Ectodermal cell (in vitro differentiated cells): ENCODE results near the gene GFY.
"Not testable (repeated sequence)": the region's sequence is repeated elsewhere in the genome, so short reads cannot be mapped to it uniquely, and the experiment has no call there.

Experiments
- H3K27ac ChIP-seq: 2 replicates; pipeline ENCODE4 v1.7.0; 2013; ENCODE audit warnings: mild to moderate bottlenecking, low read depth, low read length; ENCODE audit not compliant: insufficient read depth, poor library complexity, severe bottlenecking
- H3K27me3 ChIP-seq: 2 replicates; pipeline ENCODE4 v1.7.0; 2013; ENCODE audit warnings: mild to moderate bottlenecking, low read length; ENCODE audit not compliant: insufficient read depth, control insufficient read depth, poor library complexity, severe bottlenecking
- H3K36me3 ChIP-seq: one replicate; pipeline ENCODE4 v1.7.0; 2013; ENCODE audit warnings: low read length; ENCODE audit not compliant: control insufficient read depth, insufficient read depth
- H3K4me1 ChIP-seq: one replicate; pipeline ENCODE4 v1.7.0; 2013; ENCODE audit warnings: low read length; ENCODE audit not compliant: control insufficient read depth, insufficient read depth
- H3K4me3 ChIP-seq: 2 replicates; pipeline ENCODE4 v1.7.0; 2013; ENCODE audit warnings: low read depth, low read length, control low read depth; ENCODE audit not compliant: insufficient read depth
- H3K9me3 ChIP-seq: 2 replicates; pipeline ENCODE4 v1.7.0; 2013; ENCODE audit warnings: mild to moderate bottlenecking, low read length, moderate library complexity; ENCODE audit not compliant: control insufficient read depth
- WGBS, 2 experiments: methylation state at CpG; one replicate each; pipeline ENCODE4 v1.1.7; 2013; ENCODE audit warnings: missing lambda C conversion rate in 2 of 2; 5-methylcytosine and 5-hydroxymethylcytosine counted together

GFY gene

GRCh38 chr19:49469828-49470614 lies 44.8 kb downstream of the GFY start:
- Histone ChIP-seq H3K27ac (no peak overlapping the region), H3K36me3 (peaks cover 5% of the 10 kb centered on the region), H3K27me3 (peaks cover 6% of the 10 kb centered on the region), H3K9me3 (no peaks in the 10 kb centered on the region), H3K4me3 (no peak overlapping the region), H3K4me1 (peaks cover 6% of the 10 kb centered on the region)
- WGBS, 2 experiments, result 95% methylated on average over 25 of the region's 25 CpGs

DNA sequence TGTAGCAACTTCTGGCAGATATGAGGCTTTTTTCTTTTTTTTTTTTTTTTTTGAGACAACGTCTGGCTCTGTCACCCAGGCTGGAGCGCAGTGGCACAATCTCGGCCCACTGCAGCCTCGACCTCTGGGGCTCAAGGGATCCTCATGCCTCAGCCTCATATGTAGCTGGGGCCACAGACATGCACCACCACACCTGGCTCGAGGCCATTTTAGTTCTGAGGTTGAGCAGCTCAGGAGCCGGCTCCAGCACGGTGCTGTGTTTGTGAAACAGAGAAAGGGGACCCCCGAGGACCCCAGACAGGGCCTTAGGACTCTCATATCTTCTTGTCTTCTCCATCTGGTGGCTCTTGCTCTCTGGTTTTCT lies 45.4 kb downstream of the GFY start:
- H3K36me3 ChIP-seq, result no peaks in the 10 kb centered on the region
- 93 to 97% methylated on average over 8 of the region's 8 CpGs for WGBS, 2 experiments
- H3K27me3 ChIP-seq, result peaks cover 10% of the 10 kb centered on the region
- H3K9me3 ChIP-seq, result no peaks in the 10 kb centered on the region
- no peak overlapping the region for H3K4me3 ChIP-seq
- peaks cover 6% of the 10 kb centered on the region for H3K4me1 ChIP-seq
- H3K27ac ChIP-seq, result no peak overlapping the region

- Histone ChIP-seq H3K36me3 (no peaks in the 10 kb centered on the region), H3K27me3 (peaks cover 10% of the 10 kb centered on the region), H3K27ac (no peak overlapping the region), H3K9me3 (no peaks in the 10 kb centered on the region), H3K4me1 (peaks cover 6% of the 10 kb centered on the region), H3K4me3 (no peak overlapping the region)
- WGBS, 2 experiments, result 86 to 93% methylated on average over 9 of the region's 9 CpGs
Observed at GRCh38 chr19:49472936-49473335, 47.7 kb downstream of the GFY start.

GRCh38 chr19:49473501-49473867 lies 48.3 kb downstream of the GFY start:
- H3K36me3 ChIP-seq, H3K9me3 ChIP-seq, H3K27ac ChIP-seq, H3K4me1 ChIP-seq, H3K4me3 ChIP-seq: not testable (repeated sequence)
- 82 to 87% methylated on average over 9 of the region's 9 CpGs for WGBS, 2 experiments
- H3K27me3 ChIP-seq, result peaks cover 10% of the 10 kb centered on the region

DNA sequence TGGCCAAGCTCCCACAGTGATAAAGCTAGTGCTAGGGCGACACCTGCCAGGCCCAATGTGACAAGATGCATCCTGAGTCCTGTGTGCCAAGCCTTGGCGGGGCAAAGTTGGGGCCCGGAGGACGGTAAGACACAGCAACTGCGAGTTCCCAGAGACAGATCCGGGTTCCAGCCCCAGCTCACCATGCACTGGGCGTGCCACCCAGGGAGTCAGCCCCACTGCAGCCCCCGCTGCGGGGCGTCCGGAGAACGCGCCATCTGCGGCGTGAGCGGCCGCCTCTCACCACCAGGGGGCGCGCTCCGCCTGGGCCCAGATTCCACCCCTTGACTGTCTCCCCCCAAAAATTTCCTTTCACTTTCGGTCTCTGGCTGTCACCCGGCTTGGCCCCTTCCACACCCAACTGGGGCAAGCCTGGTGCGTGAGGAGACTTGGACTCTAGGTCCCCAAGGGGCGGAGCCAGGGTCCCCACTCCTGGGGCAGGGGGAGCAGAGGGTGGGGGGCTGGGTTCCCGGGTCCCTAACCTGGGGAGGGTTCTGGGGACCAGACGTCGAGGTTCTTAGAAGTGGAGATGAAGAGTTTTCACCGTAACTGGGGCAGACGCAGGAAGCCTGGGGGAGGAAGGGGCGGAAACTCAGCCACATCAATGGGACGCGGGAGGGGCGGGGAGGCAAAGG lies 48.8 kb downstream of the GFY start, which contains the start of gene FLT3LG:
TSS of gene FLT3LG (plus strand) at position 348 of the 674 bp plus-strand sequence. CDS start 425 bp downstream, outside the sequence.
- WGBS, 2 experiments, result 15 to 17% methylated on average over 33 of the region's 33 CpGs
- no peaks in the 10 kb centered on the region for H3K9me3 ChIP-seq
- H3K4me3 ChIP-seq, result peak within 1 kb of the TSS; percentile 22
- no peak within 1 kb of the TSS for H3K27ac ChIP-seq
- H3K4me1 ChIP-seq, result no peaks in the 10 kb centered on the region
- peaks cover 10% of the 10 kb centered on the region for H3K27me3 ChIP-seq
- H3K36me3 ChIP-seq, result no peaks in the 10 kb centered on the region

DNA sequence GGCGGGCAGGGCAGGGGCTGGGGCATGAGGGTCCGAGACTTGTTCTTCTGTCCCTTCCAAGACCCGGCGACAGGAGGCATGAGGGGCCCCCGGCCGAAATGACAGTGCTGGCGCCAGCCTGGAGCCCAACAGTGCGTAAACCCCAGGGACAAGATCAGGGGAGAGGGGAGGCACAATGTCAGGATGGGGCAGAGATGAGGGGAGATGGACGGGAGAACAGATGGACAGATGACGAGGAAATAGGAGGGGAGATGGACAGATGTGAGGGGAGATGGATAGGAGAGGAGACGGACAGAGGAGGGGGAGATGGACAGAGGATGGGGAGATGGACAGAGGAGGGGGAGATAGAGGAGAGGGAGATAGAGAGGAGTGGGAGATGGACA lies 49.3 kb downstream of the GFY start:
- no peaks in the 10 kb centered on the region for H3K36me3 ChIP-seq
- no peaks in the 10 kb centered on the region for H3K4me1 ChIP-seq
- H3K27ac ChIP-seq, result no peak overlapping the region
- H3K4me3 ChIP-seq, result peak overlapping the region; percentile 22
- no peaks in the 10 kb centered on the region for H3K9me3 ChIP-seq
- 48% methylated on average over 11 of the region's 11 CpGs for WGBS, 2 experiments
- H3K27me3 ChIP-seq, result peaks cover 10% of the 10 kb centered on the region

GRCh38 chr19:49475191-49475917 lies 50.2 kb downstream of the GFY start:
- 85 to 91% methylated on average over 15 of the region's 15 CpGs for WGBS, 2 experiments
- Histone ChIP-seq H3K4me3 (no peak overlapping the region), H3K36me3 (no peaks in the 10 kb centered on the region), H3K27ac (no peak overlapping the region), H3K4me1 (no peaks in the 10 kb centered on the region), H3K27me3 (peaks cover 10% of the 10 kb centered on the region), H3K9me3 (no peaks in the 10 kb centered on the region)

DNA sequence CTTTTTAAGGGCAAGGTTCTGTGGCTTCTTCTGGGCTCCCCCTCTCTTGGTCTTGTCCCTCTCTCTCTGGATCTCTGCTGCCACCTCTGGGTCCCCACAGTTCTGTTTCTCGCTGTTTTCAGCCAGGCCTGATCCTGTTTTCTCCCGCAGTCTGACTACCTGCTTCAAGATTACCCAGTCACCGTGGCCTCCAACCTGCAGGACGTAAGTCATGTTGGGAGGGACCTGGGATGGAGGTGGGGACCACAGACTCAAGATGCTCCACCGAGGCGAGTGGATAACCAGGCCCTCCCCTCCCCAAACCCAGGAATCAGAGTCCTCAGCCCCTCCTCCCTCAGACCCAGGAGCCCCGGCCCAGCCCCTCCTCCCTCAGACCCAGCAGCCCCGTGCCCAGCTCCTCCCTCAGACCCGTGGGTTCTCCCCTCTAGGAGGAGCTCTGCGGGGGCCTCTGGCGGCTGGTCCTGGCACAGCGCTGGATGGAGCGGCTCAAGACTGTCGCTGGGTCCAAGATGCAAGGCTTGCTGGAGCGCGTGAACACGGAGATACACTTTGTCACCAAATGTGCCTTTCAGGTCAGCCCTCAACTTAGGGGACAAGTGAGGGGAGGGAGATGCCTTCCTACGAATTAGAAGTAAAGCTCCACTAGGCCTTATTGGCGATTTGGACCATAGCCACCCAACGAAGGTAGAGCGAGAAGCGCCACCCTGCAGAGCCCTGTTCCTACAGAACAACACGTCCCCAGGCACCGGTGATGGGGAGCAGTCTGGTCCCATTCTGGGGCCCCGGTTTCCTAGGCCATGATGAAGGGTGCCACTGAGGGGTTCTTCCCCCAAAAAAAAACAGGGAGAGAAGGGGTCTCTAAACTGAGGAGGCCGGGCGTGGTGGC lies 51.0 kb downstream of the GFY start:
- H3K9me3 ChIP-seq, result no peaks in the 10 kb centered on the region
- peaks cover 10% of the 10 kb centered on the region for H3K27me3 ChIP-seq
- H3K4me1 ChIP-seq, result no peaks in the 10 kb centered on the region
- no peak overlapping the region for H3K4me3 ChIP-seq
- no peaks in the 10 kb centered on the region for H3K36me3 ChIP-seq
- 37 to 38% methylated on average over 27 of the region's 27 CpGs for WGBS, 2 experiments
- H3K27ac ChIP-seq, result no peak overlapping the region
